CD14-positive monocyte (primary cell): ENCODE results near the gene TKTL1. TPM values are rescaled to one million over a fixed set of nuclear protein-coding genes. Genes with fewer than 3 reads are reported as not detected.
A peak's percentile ranks its signal among the peaks of the same experiment; 100 is the strongest.

ENCODE experiments used
- DNase-seq, 3 donors: peaks; one replicate each; pipeline ENCODE4 v3.0.0-alpha.2; 2011 to 2022
- H2AFZ ChIP-seq: 2 replicates; pipeline ENCODE4 v1.6.0; 2012; ENCODE audit warnings: mild to moderate bottlenecking, low read depth, low read length, inconsistent platforms; ENCODE audit not compliant: insufficient read depth, poor library complexity, severe bottlenecking
- H3K27ac ChIP-seq, 2 donors: 1 replicate in 1 of 2; 2 replicates in 1 of 2; pipeline ENCODE4 v1.5.1; 2012 to 2013; ENCODE audit warnings: low read length in 2 of 2, control low read depth in 1 of 2, inconsistent platforms in 1 of 2, low read depth in 1 of 2, mild to moderate bottlenecking in 1 of 2
- H3K27me3 ChIP-seq, 2 donors: one replicate each; pipeline versions ENCODE4 v1.6.0 to v1.6.1; 2011 to 2013; ENCODE audit warnings: low read length in 2 of 2; ENCODE audit not compliant: control insufficient read depth in 2 of 2, insufficient read depth in 2 of 2
- H3K36me3 ChIP-seq, 2 donors: replicated peaks in 1 of 2; 1 replicate in 1 of 2; 2 replicates in 1 of 2; pipeline versions ENCODE4 v1.5.1 to v1.6.1; 2012 to 2013; ENCODE audit warnings: low read length in 2 of 2, control low read depth in 1 of 2, inconsistent platforms in 1 of 2, mild to moderate bottlenecking in 1 of 2; ENCODE audit not compliant: insufficient read depth in 2 of 2, control insufficient read depth in 1 of 2
- H3K4me1 ChIP-seq, 2 donors: 1 replicate in 1 of 2; 2 replicates in 1 of 2; pipeline versions ENCODE4 v1.5.1 to v1.6.1; 2012 to 2013; ENCODE audit warnings: low read length in 2 of 2, control low read depth in 1 of 2, inconsistent platforms in 1 of 2, mild to moderate bottlenecking in 1 of 2, moderate library complexity in 1 of 2; ENCODE audit not compliant: insufficient read depth in 2 of 2, control insufficient read depth in 1 of 2
- H3K4me2 ChIP-seq: replicated peaks from 2 replicates; pipeline ENCODE3; 2012; ENCODE audit warnings: low read length, moderate library complexity, mild to moderate bottlenecking; ENCODE audit not compliant: poor library complexity, severe bottlenecking; ENCODE audit errors: extremely low read depth
- H3K4me3 ChIP-seq, 3 experiments: fragments of 200-600 bp in 1 of 3; sonication (generic) in 1 of 3; replicated peaks in 1 of 3; 1 replicate in 2 of 3; 2 replicates in 1 of 3; pipeline ENCODE4 v1.5.1; 2011 to 2013; ENCODE audit warnings: low read length in 3 of 3, mild to moderate bottlenecking in 3 of 3, control low read depth in 2 of 3, low read depth in 2 of 3, inconsistent platforms in 1 of 3, moderate library complexity in 1 of 3
- H3K79me2 ChIP-seq: 2 replicates; pipeline ENCODE4 v1.6.0; 2012; ENCODE audit warnings: mild to moderate bottlenecking, control low read depth, inconsistent platforms, low read length, moderate library complexity; ENCODE audit not compliant: insufficient read depth
- H3K9ac ChIP-seq: 2 replicates; pipeline ENCODE4 v1.6.0; 2017; ENCODE audit warnings: low read length, mild to moderate bottlenecking; ENCODE audit not compliant: insufficient read depth, poor library complexity, severe bottlenecking
- H3K9me3 ChIP-seq, 2 donors: replicated peaks in 1 of 2; 1 replicate in 1 of 2; 2 replicates in 1 of 2; pipeline versions ENCODE4 v1.5.1 to v1.6.1; 2012 to 2013; ENCODE audit warnings: low read length in 2 of 2, control low read depth in 1 of 2; ENCODE audit not compliant: control insufficient read depth in 1 of 2, insufficient read depth in 1 of 2
- H4K20me1 ChIP-seq: 2 replicates; pipeline ENCODE4 v1.6.0; 2012; ENCODE audit warnings: mild to moderate bottlenecking, low read length, control low read depth, moderate library complexity; ENCODE audit not compliant: insufficient read depth
- H3K27ac Mint-ChIP-seq, 7 donors: one replicate each; pipeline ENCODE4 v1.8.0; 2020; ENCODE audit warnings: mild to moderate bottlenecking in 7 of 7, mixed read lengths in 7 of 7, moderate library complexity in 6 of 7, inconsistent platforms in 2 of 7
- H3K27me3 Mint-ChIP-seq, 3 donors: one replicate each; pipeline ENCODE4 v1.8.0; 2021 to 2022; ENCODE audit warnings: low read depth in 3 of 3, mild to moderate bottlenecking in 3 of 3, mixed read lengths in 3 of 3, moderate library complexity in 3 of 3, inconsistent platforms in 1 of 3
- H3K36me3 Mint-ChIP-seq, 2 donors: one replicate each; pipeline ENCODE4 v1.8.0; 2020; ENCODE audit warnings: mixed read lengths in 2 of 2, inconsistent platforms in 1 of 2, mild to moderate bottlenecking in 1 of 2
- H3K4me1 Mint-ChIP-seq: one replicate; pipeline ENCODE4 v1.8.0; 2020; ENCODE audit warnings: mild to moderate bottlenecking, mixed read lengths
- H3K4me3 Mint-ChIP-seq, 2 donors: one replicate each; pipeline ENCODE4 v1.8.0; 2020; ENCODE audit warnings: mild to moderate bottlenecking in 2 of 2, mixed read lengths in 2 of 2, moderate library complexity in 1 of 2
- H3K9me3 Mint-ChIP-seq, 7 donors: one replicate each; pipeline ENCODE4 v1.8.0; 2020 to 2022; ENCODE audit warnings: mixed read lengths in 7 of 7, mild to moderate bottlenecking in 6 of 7, moderate library complexity in 6 of 7, inconsistent platforms in 2 of 7
- CTCF ChIP-seq: fragments of 200-600 bp; IDR thresholded peaks from one replicate; pipeline ENCODE4 v1.8.0; 2022; ENCODE audit warnings: antibody characterized with exemption, mild to moderate bottlenecking
- WGBS: methylation state at CpG from one replicate; pipeline ENCODE4 v1.1.5; 2013; ENCODE audit warnings: missing lambda C conversion rate; ENCODE audit not compliant: insufficient coverage; 5-methylcytosine and 5-hydroxymethylcytosine counted together
- intact Hi-C, 2 donors: fragments of 100-400 bp; cut with micrococcal nuclease; formaldehyde crosslinking; loops; one replicate each; pipeline versions ENCODE4 v1.15.0 to v1.15.1; 2023
- polyA plus RNA-seq, 3 donors: library from polyadenylated mRNA; depleted of rRNA in 1 of 3; unstranded in 2 of 3; stranded (reverse) in 1 of 3; fragments of 300-500 nt in 2 of 3; fragments of >200 nt in 1 of 3; fragmentation: Illumina TruSeq in 2 of 3; gene quantifications; 1 replicate in 2 of 3; 2 replicates in 1 of 3; pipeline ENCODE4 v1.2.3, GENCODE V29; 2012 to 2021

The TKTL1 gene
- polyA plus RNA-seq, 3 donors: 0.20 to 1.3 (median 0.60) TPM

DNA sequence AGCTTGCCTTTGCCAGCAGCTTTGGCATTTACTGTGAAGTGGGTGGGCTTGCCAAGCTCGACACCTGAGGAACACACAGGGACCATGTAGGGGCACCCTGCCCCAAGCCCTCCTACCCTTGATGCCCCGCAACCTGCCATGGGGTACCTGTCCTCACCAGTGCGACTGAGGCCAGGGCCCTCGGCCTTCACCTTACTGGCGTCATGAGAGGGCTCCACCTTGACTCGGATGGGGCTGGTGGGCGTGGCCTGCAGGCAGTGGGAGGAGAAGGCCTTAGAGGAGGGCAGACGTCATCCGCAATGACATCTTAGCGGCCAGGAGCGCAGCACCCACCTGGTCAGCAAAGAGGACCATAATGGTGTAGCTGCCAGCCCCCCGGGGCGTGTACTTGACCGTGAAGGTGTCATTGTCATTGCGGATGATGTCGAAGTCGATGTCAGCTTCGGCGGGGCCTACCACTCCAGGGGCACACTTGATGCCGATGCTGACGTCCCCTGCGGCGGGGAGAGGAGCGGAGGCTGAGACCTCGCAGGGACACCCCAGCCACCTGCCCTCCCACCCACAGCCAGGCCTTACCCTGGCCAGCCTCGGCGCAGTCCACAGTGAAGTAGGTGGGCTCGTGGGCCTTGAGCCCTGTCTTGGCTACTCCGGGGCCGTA is 66.6 kb downstream of the TKTL1 start:
- Mint-ChIP-seq H3K27ac (peak overlapping the region in 3 of 7 donors; percentile 60 to 79 (median 68)), H3K27me3 (peaks cover 0 to 5% (median 0%) of the 10 kb centered on the region in 3 donors), H3K9me3 (peaks cover 0 to 6% (median 0%) of the 10 kb centered on the region in 7 donors), H3K4me3 (no peak overlapping the region), H3K36me3 (peaks cover 54 to 94% of the 10 kb centered on the region in 2 donors), H3K4me1 (peaks cover 3% of the 10 kb centered on the region)
- Histone ChIP-seq H3K4me1 (peaks cover 9 to 15% of the 10 kb centered on the region in 2 donors), H3K36me3 (peaks cover 94 to 96% of the 10 kb centered on the region in 2 donors), H3K4me2 (no peak overlapping the region), H3K9ac (no peak overlapping the region), H4K20me1 (peaks cover 99% of the 10 kb centered on the region), H3K4me3 (no peak overlapping the region), H3K9me3 (no peaks in the 10 kb centered on the region), H3K27ac (peak overlapping the region in 1 of 2 donors; percentile 41), H3K79me2 (peaks cover 97% of the 10 kb centered on the region), H2AFZ (no peak overlapping the region), H3K27me3 (no peaks in the 10 kb centered on the region)
- WGBS: 96% methylated on average over 7 of the region's 30 CpGs
- TF ChIP-seq CTCF: no peak
- DNase-seq: no peak
- intact Hi-C loops: no loop called here

DNA sequence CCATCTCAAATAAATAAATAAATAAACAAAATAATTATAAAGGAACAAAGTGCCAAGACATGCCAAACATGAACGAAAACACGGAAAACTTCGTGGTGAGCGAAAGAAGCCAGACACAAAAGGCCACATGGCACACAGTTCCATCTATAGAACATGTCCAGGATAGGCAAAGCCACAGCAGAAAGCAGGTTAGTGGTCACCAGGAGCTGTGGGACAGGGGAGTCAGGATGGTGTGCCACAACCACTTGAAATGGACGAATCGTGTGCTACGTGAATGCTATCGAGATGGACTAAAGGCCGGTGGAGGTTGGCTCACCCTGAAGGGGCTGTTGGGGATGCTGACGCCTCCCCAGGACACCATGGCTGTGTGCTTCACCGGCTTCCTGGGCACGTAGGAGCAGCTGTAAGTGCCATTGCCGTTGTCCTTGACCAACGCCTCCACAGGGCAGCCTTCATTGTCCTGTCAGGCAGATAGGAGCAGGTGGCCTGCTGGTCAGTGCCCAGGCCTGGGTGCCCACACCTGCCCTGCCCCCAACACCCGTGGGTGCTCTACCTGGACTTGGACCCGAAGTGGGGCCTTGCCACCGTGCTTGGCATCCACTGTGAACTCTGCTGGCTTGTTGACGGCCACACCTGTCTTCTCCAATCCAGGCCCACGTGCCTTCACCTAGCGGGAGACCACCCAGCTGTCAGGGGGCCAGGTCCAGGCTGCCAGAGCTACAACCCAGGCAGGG is 68.3 kb downstream of the TKTL1 start:
- no peaks in the 10 kb centered on the region for H3K27me3 ChIP-seq
- Mint-ChIP-seq H3K9me3 (peaks cover 0 to 8% (median 0%) of the 10 kb centered on the region in 7 donors), H3K4me3 (no peak overlapping the region), H3K4me1 (peaks cover 8% of the 10 kb centered on the region), H3K27ac (peak overlapping the region in 3 of 7 donors; percentile 26 to 75 (median 36)), H3K27me3 (peaks cover 0 to 7% (median 0%) of the 10 kb centered on the region in 3 donors), H3K36me3 (peaks cover 43 to 87% of the 10 kb centered on the region in 2 donors)
- no peak overlapping the region for H3K9ac ChIP-seq
- peaks cover 94% of the 10 kb centered on the region for H4K20me1 ChIP-seq
- no peak for DNase-seq
- no peak for TF ChIP-seq CTCF
- WGBS: 92% methylated on average over 13 of the region's 20 CpGs
- no peak overlapping the region for H3K4me2 ChIP-seq
- peaks cover 86 to 88% of the 10 kb centered on the region in 2 donors for H3K36me3 ChIP-seq
- H3K4me3 ChIP-seq: no peak overlapping the region
- H3K27ac ChIP-seq: no peak overlapping the region
- H3K4me1 ChIP-seq: peaks cover 21 to 29% of the 10 kb centered on the region in 2 donors
- intact Hi-C loops: no loop called here
- H3K79me2 ChIP-seq: peaks cover 93% of the 10 kb centered on the region
- no peaks in the 10 kb centered on the region for H3K9me3 ChIP-seq
- H2AFZ ChIP-seq: no peak overlapping the region
